HG03060 (cell line): ENCODE data around the gene DTWD2.
"Not testable (repeated sequence)": the region's sequence is repeated elsewhere in the genome, so short reads cannot be mapped to it uniquely, and the experiment has no call there.

ENCODE experiments used
- ATAC-seq: cut with Tn5 transposase; IDR thresholded peaks from one replicate; pipeline ENCODE4 v1.9.1; 2021; ENCODE audit warnings: low read depth, moderate number of reproducible peaks; ENCODE audit not compliant: unreplicated experiment

Gene DTWD2

DNA sequence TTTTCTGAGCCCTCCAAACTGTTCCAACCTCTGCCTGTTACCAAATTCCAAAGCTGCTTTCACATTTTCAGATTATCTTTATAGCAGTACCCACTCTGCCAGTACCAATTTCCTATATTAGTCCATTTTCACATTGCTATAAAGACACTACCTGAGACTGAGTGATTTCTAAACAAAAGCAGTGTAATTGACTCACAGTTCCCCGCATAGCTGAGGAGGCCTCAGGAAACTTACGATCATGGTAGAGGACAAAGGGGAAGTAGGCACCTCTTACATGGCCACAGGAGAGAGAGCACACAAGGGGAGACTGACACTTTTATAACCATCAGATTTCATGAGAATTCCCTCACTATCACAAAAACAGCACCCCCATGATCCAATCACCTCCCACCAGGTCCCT lies 105.0 kb downstream of the DTWD2 start:
- ATAC-seq, result peak; percentile 50

GRCh38 chr5:118882666-118883065 lies 105.7 kb downstream of the DTWD2 start:
- no peak for ATAC-seq

- ATAC-seq, result not testable (repeated sequence)
Observed at GRCh38 chr5:118876852-118877251, 111.5 kb downstream of the DTWD2 start.

DNA sequence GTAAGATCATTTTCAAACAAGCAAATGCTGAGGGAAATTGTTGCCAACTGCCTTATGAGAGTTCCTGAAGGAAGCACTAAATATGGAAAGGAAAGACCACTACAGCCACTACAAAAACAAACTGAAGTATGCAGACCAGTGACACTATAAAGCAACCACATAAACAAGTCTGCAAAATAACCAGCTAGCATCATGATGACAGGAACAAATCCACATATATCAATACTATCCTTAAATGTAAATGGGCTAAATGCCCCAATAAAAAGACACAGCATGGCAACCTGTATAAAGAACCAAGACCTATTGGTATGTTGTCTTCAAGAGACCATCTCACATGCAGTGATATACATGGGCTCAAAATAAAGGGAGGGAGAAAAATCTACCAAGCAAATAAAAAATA lies 113.2 kb downstream of the DTWD2 start:
- no peak for ATAC-seq

DNA sequence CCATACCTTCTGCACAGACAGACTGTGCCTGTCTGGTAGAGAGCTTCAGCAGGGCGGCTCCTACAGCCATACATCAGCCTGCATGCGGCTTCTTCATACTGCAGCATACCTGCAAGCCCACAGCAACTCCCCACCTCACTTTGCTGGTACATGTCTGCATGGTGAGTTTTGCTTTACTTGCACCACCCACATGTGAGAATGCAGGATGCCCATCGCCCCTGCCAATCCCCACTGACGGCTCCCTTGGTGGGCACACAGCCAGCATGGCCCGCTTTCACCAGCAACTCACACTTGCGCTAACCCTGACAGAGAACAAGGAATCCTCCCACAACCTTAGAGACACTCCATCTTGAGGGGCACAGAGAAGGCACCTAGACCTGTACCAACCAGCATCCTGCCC lies 114.9 kb downstream of the DTWD2 start:
- no peak for ATAC-seq

DNA sequence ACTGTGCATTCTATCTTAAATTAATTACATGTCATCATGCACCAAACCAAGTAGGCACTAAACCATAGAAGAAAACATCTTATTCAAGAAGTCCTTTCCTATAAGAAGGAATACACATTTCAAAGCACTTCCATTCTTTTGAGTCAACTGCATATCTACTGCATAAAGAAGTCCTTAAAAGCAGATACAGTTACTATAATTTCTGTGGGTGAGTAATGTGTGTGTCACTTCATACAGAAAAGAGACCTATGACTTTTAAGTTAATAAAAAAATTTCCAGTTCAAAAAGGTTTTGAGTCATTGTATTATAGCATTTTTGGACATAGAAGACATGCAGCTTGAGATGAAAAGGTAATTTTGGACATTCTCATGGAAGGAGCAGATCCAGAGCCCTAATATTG lies 125.0 kb downstream of the DTWD2 start:
- no peak for ATAC-seq

GRCh38 chr5:118862596-118862995 lies 125.8 kb downstream of the DTWD2 start:
- ATAC-seq, result no peak

DNA sequence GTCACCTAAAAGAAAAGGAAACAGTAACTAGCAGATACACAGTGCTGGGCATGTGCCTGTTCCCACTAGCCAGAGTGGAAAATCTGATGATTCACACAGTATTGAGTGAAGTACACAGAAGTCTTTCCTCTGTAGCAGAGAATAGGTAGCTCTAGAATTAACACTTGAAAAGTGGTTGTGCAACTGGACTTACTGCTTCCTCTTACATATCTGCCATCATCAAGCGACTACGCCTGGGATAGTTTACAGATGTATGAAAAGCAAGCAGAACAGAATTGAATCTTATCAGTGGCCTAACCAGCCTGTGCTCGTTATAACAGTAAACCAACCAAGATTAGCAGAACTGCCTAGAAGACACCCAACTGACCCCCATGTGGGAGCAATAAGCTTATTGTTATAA lies 130.6 kb downstream of the DTWD2 start:
- ATAC-seq, result no peak

GRCh38 chr5:118854819-118855218 lies 133.5 kb downstream of the DTWD2 start:
- ATAC-seq, result no peak

DNA sequence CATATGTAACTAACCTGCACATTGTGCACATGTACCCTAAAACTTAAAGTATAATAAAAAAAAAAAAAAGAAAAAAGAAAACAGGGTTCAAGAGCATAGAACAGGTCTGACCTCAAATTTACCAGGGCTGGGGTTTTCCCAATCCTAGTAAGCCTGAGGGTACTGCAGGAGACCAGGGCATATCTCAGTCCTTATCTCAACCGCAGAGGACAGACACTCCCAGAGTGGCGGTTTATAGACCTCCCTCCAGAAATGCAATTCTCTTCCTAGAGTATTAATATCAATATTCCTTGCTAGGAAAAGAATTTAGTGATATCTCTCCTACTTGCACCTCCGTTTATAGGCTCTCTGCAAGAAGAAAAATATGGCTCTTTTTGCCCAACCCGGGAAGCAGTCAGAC lies 136.6 kb downstream of the DTWD2 start:
- ATAC-seq, result not testable (repeated sequence)

DNA sequence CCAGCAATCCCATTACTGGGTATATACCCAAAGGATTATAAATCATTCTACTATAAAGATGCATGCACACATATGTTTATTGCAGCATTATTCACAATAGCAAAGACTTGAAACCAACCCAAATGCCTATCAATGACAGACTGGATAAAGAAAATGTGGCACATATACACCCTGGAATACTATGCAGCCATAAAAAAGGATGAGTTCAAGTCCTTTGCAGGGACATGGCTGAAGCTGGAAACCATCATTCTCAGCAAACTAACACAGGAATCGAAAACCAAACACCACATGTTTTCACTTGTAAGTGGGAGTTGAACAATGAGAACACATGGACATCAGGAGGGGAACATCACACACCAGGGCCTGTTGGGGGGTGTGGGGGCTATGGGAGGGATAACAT lies 138.8 kb downstream of the DTWD2 start:
- not testable (repeated sequence) for ATAC-seq

DNA sequence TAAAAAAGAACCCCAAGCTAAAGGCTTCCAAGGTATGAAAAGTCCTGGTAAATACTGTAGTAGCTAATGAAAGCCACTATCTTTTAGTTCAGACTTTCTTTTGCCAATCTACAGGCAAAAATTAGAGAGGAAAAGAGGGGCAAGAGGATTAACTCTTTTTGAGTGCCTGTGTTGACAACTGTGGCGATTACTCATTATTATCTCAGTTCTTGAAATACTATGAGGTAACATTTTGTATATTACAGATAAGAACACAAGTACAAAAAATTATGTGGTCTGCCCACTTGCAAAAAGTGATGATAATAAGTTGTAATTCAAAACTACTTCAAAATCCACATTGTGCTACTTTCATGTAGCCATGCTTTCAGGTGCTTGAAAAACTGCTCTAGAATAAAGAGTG lies 144.0 kb downstream of the DTWD2 start:
- ATAC-seq, result no peak

- no peak for ATAC-seq
Observed at GRCh38 chr5:118834710-118835109, 153.6 kb downstream of the DTWD2 start.

- ATAC-seq, result no peak
Observed at GRCh38 chr5:118832974-118833373, 155.4 kb downstream of the DTWD2 start.

DNA sequence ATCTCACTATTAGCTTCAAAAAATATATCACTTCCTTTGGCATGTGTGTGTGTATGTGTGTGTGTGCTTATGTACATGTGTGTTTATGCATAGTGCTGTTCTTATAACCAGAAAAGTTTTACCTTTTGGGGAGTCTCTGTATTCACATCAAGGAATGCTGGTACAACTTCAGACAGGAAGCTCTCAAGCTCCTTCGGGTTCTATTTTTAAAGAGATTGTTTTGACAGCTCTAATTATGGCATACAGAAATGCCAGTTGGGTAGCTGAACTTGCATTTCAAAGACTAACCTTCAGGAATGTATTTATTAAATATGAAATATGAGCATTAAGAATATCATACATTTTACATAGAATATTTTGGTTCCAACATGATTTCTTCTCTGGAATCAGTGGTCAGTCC lies 163.1 kb downstream of the DTWD2 start:
- ATAC-seq, result no peak

- peak; percentile 50 for ATAC-seq
Observed at GRCh38 chr5:118818604-118819003, 169.7 kb downstream of the DTWD2 start.

- ATAC-seq, result no peak
Observed at GRCh38 chr5:118808441-118808840, 179.9 kb downstream of the DTWD2 start.

DNA sequence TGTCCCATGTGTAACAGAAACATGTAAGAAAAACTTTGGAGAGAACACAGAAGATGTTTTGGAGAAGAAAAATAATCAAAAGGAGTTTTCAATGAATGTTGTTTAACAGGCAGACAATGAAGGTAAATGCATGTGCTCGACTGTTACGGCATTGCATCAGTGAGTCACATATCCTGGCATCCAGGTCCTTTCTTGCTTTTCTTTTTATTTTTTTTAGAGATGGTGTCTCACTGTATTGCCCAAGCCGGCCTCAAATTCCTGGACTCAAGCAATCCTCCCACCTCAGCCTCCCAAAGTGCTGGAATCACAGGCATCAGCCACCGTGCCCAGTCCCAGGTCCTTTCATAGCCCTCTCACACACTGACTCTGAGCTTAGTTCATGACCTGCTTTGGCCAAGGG lies 181.8 kb downstream of the DTWD2 start:
- ATAC-seq, result no peak

- ATAC-seq, result no peak
Observed at GRCh38 chr5:118802335-118802734, 186.0 kb downstream of the DTWD2 start.

GRCh38 chr5:118796081-118796480 lies 192.3 kb downstream of the DTWD2 start:
- ATAC-seq, result no peak

DNA sequence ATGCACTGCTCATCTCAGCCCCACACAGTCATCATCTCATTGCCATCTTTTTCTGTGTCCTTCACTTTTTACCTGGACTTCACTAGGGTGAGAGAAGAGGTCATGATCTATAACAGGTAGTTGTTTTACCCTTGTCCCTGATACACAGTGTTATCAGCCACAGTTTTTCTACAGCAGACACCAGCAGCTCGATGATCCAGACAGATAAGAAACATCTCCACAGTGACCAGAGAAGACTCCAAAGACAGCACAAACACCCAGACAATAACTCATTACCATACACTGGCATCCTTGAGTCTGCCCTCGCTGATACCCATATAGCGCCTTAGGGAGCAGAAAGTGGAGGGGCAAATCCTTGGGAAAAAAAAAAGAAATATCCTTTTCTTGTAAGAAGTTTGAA lies 194.1 kb downstream of the DTWD2 start:
- ATAC-seq, result no peak

GRCh38 chr5:118793652-118794051 lies 194.7 kb downstream of the DTWD2 start:
- ATAC-seq, result no peak

DNA sequence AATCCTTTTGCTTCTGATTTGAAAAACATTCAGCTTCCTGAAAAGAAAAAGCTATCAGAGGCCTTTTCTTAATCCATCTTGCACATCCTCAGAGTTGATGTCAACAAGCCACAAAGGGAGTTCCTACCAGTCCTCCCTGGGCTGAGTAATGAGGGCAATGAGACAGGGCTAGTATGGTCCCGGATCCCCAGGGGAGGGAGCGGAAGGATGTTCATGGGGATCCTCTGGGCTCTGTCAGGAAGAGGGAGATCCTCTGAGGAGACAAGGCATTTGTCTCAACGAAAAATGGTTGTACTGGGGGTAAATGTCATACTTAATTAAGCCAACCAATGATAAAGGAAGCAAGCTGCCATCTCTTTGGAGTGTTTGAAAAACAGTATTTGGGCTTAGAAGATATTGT lies 195.3 kb downstream of the DTWD2 start:
- ATAC-seq, result no peak
